NB4 (cell line): ENCODE data around the gene PPP6C.
"Not testable (repeated sequence)": the region's sequence is repeated elsewhere in the genome, so short reads cannot be mapped to it uniquely, and the experiment has no call there.

Source experiments
- MAX ChIP-seq: IDR thresholded peaks from 2 replicates; pipeline ENCODE4 v1.6.1; 2011; ENCODE audit warnings: low read depth, low read length
- POLR2A ChIP-seq: IDR thresholded peaks from 2 replicates; pipeline ENCODE4 v1.6.1; 2011; ENCODE audit warnings: mild to moderate bottlenecking; ENCODE audit not compliant: insufficient read length; ENCODE audit errors: extremely low read depth
- TF ChIP-seq, protein P1 (sequence below): IDR thresholded peaks from one replicate; pipeline ENCODE4 v1.5.1; 2012; ENCODE audit warnings: low read depth, low read length

DNA sequence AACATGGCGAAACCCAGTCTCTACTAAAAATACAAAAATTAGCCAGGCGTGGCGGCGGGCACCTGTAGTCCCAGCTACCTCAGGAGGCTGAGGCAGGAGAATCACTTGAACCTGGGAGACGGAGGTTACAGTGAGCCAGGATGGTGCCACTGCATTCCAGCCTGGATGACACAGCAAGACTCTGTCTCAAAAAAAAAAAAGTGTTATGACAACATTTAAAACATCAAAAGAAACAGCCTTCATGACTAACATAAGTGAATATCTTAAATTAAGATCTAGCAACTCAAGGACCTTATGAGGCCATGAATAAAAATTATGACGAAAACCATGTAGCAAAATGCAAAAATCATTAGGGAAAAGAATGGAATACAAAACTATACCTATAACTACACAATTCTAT, 26.7 kb downstream of the PPP6C start:
- TF ChIP-seq, protein P1, sequence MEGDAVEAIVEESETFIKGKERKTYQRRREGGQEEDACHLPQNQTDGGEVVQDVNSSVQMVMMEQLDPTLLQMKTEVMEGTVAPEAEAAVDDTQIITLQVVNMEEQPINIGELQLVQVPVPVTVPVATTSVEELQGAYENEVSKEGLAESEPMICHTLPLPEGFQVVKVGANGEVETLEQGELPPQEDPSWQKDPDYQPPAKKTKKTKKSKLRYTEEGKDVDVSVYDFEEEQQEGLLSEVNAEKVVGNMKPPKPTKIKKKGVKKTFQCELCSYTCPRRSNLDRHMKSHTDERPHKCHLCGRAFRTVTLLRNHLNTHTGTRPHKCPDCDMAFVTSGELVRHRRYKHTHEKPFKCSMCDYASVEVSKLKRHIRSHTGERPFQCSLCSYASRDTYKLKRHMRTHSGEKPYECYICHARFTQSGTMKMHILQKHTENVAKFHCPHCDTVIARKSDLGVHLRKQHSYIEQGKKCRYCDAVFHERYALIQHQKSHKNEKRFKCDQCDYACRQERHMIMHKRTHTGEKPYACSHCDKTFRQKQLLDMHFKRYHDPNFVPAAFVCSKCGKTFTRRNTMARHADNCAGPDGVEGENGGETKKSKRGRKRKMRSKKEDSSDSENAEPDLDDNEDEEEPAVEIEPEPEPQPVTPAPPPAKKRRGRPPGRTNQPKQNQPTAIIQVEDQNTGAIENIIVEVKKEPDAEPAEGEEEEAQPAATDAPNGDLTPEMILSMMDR = not testable (repeated sequence)
- not testable (repeated sequence) for TF ChIP-seq POLR2A, MAX
